Right atrium auricular region (tissue), 2 donors: Measurements from ENCODE around the gene VRK2. TPM values are rescaled to one million over a fixed set of nuclear protein-coding genes. Genes with fewer than 3 reads are reported as not detected.

Experiments
- DNase-seq: peaks from one replicate; pipeline ENCODE4 v3.0.0-alpha.2; 2019; ENCODE audit warnings: low spot score
- H3K27ac ChIP-seq, 2 donors: fragments of 200-600 bp; sonication (generic); 1 replicate in 1 of 2; 2 replicates in 1 of 2; pipeline ENCODE4 v1.5.1; 2016 to 2019
- H3K27me3 ChIP-seq, 2 donors: fragments of 200-600 bp; sonication (generic); one replicate each; pipeline versions ENCODE4 v1.5.1 to v1.6.0; 2017 to 2019
- H3K36me3 ChIP-seq: fragments of 200-600 bp; sonication (generic); one replicate; pipeline ENCODE4 v1.5.1; 2016
- H3K4me1 ChIP-seq, 2 donors: fragments of 200-600 bp; sonication (generic); one replicate each; pipeline versions ENCODE4 v1.5.1 to v1.6.0; 2017 to 2019
- H3K4me3 ChIP-seq, 2 donors: fragments of 200-600 bp; sonication (generic); 1 replicate in 1 of 2; 2 replicates in 1 of 2; pipeline ENCODE4 v1.5.1; 2017 to 2019; ENCODE audit warnings: mild to moderate bottlenecking in 1 of 2, moderate library complexity in 1 of 2
- H3K9me3 ChIP-seq, 2 donors: fragments of 200-600 bp; sonication (generic); one replicate each; pipeline ENCODE4 v1.5.1; 2019
- total RNA-seq, 2 donors: library from RNA; depleted of rRNA; stranded (reverse); fragments of >200 nt; gene quantifications; one replicate each; pipeline ENCODE4 v1.1.0, GENCODE V29; 2016
- TF ChIP-seq, protein P1 (sequence below), 2 donors: fragments of 200-600 bp; sonication (generic); IDR thresholded peaks; one replicate each; pipeline ENCODE4 v1.5.1; 2019; ENCODE audit warnings: antibody characterized with exemption in 2 of 2

The VRK2 gene
- total RNA-seq, 2 donors from 2014 or later = 14.6 to 15.4 TPM

DNA sequence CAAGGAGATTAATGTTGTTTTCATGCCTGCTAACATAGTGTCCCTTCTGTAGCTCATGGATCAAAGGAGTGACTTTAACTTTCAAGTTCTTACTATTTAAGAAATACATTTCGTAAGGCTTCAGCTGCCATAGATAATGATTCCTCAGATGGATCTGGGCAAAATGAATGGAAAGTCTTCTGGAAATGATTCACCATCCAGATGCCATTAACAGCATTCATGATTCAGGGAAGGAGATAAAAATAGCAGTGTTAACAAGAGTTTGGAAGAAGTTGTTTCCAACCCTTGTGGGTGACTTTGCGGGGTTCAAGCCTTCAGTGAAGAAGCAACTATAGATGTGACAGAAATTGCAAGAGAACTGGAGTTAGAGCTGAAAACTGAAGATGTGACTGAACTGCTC is 17.0 kb downstream of the VRK2 start:
- H3K27ac ChIP-seq = peak overlapping the region in 1 of 2 donors; percentile 7
- no peaks in the 10 kb centered on the region for H3K27me3 ChIP-seq
- H3K4me3 ChIP-seq = no peak overlapping the region
- no peaks in the 10 kb centered on the region for H3K9me3 ChIP-seq
- peaks cover 0 to 3% of the 10 kb centered on the region in 2 donors for H3K4me1 ChIP-seq
- DNase-seq = no peak
- TF ChIP-seq, protein P1, sequence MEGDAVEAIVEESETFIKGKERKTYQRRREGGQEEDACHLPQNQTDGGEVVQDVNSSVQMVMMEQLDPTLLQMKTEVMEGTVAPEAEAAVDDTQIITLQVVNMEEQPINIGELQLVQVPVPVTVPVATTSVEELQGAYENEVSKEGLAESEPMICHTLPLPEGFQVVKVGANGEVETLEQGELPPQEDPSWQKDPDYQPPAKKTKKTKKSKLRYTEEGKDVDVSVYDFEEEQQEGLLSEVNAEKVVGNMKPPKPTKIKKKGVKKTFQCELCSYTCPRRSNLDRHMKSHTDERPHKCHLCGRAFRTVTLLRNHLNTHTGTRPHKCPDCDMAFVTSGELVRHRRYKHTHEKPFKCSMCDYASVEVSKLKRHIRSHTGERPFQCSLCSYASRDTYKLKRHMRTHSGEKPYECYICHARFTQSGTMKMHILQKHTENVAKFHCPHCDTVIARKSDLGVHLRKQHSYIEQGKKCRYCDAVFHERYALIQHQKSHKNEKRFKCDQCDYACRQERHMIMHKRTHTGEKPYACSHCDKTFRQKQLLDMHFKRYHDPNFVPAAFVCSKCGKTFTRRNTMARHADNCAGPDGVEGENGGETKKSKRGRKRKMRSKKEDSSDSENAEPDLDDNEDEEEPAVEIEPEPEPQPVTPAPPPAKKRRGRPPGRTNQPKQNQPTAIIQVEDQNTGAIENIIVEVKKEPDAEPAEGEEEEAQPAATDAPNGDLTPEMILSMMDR (IDR thresholded peaks at IDR 0.05) = no peak
- no peaks in the 10 kb centered on the region for H3K36me3 ChIP-seq

- no peak overlapping the region for H3K4me3 ChIP-seq
- no peaks in the 10 kb centered on the region for H3K36me3 ChIP-seq
- H3K4me1 ChIP-seq = peaks cover 0 to 3% of the 10 kb centered on the region in 2 donors
- TF ChIP-seq, protein P1 (IDR thresholded peaks at IDR 0.05) = no peak
- H3K27me3 ChIP-seq = no peaks in the 10 kb centered on the region
- DNase-seq = no peak
- no peaks in the 10 kb centered on the region for H3K9me3 ChIP-seq
- H3K27ac ChIP-seq = no peak overlapping the region
These were observed 17.5 kb downstream of the VRK2 start for GRCh38 chr2:58064086-58064485.

DNA sequence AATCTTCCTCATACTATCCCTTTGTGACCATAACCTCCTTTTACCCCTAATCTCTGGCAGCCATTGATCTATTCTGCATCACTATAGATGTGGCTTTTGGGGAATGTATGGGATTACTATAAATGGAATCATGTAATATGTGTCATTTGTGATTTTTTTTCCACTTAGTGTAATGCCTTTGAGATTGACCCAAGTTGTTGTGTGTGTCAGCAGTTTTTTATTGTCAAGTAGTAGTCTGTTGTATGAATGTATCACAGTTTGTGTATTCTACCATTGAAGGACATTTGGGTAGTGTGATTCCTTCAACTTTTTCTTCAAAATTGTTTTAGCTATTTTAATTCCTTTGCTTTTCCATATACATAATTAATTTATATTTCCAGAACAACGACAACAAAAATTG is 18.6 kb downstream of the VRK2 start:
- no peak for DNase-seq
- Histone ChIP-seq H3K27me3 (no peaks in the 10 kb centered on the region), H3K4me1 (peaks cover 0 to 3% of the 10 kb centered on the region in 2 donors), H3K9me3 (no peaks in the 10 kb centered on the region), H3K4me3 (no peak overlapping the region), H3K27ac (no peak overlapping the region), H3K36me3 (no peaks in the 10 kb centered on the region)
- TF ChIP-seq, protein P1 (IDR thresholded peaks at IDR 0.05) = no peak

DNA sequence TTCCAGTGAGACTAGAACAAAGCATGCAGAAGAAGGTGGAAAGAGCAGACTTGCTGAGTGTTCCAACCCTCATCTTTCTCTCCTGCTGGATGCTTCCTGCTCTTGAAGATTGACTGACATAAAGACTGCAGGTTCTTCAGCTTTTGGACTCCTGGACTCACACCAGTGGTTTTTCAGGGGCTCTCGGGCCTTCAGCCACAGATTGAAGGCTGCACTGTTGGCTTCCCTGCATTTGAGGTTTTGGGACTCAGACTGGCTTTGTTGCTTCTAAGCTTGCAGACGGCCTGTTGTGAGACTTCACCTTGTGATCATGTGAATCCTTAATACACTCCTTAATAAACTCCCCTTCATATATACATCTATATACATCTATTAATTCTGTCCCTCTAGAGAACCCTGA is 20.4 kb downstream of the VRK2 start:
- no peak for DNase-seq
- Histone ChIP-seq H3K27me3 (no peaks in the 10 kb centered on the region), H3K27ac (no peak overlapping the region), H3K4me1 (peaks cover 0 to 3% of the 10 kb centered on the region in 2 donors), H3K4me3 (no peak overlapping the region), H3K9me3 (no peaks in the 10 kb centered on the region), H3K36me3 (no peaks in the 10 kb centered on the region)
- TF ChIP-seq, protein P1 (IDR thresholded peaks at IDR 0.05) = no peak

- Histone ChIP-seq H3K27me3 (no peaks in the 10 kb centered on the region), H3K9me3 (no peaks in the 10 kb centered on the region), H3K4me3 (no peak overlapping the region), H3K4me1 (no peaks in the 10 kb centered on the region), H3K36me3 (no peaks in the 10 kb centered on the region), H3K27ac (no peak overlapping the region)
- TF ChIP-seq, protein P1 (IDR thresholded peaks at IDR 0.05) = no peak
- no peak for DNase-seq
These were observed 24.2 kb downstream of the VRK2 start for GRCh38 chr2:58070765-58071164.

DNA sequence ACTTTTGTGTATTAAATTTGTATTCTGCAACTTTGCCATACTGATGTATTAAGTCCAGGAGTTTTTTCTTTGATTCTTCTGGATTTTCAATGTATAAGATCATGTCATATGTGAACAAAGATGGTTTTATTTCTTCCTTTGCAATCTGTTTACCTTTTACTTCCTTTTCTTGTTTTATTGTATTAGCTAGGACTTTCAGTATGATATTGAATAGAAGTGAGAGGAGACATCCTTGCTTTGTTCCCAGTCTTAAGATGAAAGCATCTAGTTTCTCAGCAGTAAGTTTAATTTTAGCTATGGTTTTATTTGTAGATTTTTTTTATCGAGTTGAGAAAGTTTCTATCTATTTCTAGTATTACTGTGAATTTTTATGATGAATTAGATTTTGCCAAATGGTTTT is 25.5 kb downstream of the VRK2 start:
- H3K27me3 ChIP-seq = no peaks in the 10 kb centered on the region
- DNase-seq = no peak
- TF ChIP-seq, protein P1 (IDR thresholded peaks at IDR 0.05) = no peak
- no peaks in the 10 kb centered on the region for H3K36me3 ChIP-seq
- no peaks in the 10 kb centered on the region for H3K4me1 ChIP-seq
- H3K27ac ChIP-seq = no peak overlapping the region
- no peak overlapping the region for H3K4me3 ChIP-seq
- H3K9me3 ChIP-seq = no peaks in the 10 kb centered on the region
